ENCODE measurements around the gene SLC25A15.
A peak's percentile ranks its signal among the peaks of the same experiment; 100 is the strongest.

The SLC25A15 gene

DNA sequence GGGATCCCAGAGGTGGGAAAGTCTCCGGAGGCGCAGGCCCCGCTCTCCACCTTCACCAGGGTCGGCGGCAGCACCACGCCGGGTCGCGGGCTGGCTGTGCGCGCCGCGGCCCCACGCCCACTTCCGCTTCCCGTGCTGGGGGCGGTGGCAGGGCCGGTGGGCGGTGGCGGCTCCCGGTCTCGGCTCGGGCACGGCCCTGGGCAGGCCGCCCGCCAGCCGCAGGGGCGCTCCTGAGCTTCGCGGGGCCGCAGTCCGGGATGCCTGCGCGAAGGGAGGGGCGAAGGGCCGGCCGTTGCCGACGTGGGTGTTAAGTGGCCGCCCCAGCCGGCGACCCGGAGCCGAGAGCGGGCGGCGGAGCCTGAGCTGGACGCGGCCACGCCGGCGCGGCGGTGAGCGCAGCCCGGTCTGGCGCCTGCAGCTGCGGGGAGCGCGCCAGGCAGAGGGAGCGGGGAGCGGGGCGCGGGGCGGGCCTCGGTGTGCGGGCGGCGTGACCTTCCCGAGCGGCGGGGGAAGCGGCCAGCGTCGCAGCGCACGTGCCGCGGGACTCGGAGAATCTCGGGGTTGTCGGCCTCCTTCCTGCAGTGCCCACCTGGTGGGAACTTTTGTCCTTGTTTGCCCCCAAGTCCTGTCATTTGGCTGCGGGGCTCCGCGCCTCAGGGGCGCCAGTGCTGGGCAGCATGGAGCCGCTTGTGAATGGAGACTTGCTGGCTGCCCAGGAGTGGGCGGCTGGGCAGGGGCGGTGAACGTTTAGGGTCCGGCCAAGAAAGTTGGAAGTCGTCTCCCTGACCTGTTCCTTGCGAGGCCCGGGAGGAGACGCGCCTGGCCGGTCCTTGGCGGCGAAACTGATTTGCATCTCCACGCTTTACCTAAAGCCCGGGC is at the start of gene SLC25A15:
Gene SLC25A15 (plus strand): TSS at position 337 of the 879 bp plus-strand sequence. CDS start 3,616 bp downstream, outside the sequence.
- peak in 38 of 56 donors; percentile 9 to 62 (median 34) for DNase-seq

GRCh38 chr13:40749327-40749726 is 40.1 kb upstream of the SLC25A15 start:
- DNase-seq, result no peak

DNA sequence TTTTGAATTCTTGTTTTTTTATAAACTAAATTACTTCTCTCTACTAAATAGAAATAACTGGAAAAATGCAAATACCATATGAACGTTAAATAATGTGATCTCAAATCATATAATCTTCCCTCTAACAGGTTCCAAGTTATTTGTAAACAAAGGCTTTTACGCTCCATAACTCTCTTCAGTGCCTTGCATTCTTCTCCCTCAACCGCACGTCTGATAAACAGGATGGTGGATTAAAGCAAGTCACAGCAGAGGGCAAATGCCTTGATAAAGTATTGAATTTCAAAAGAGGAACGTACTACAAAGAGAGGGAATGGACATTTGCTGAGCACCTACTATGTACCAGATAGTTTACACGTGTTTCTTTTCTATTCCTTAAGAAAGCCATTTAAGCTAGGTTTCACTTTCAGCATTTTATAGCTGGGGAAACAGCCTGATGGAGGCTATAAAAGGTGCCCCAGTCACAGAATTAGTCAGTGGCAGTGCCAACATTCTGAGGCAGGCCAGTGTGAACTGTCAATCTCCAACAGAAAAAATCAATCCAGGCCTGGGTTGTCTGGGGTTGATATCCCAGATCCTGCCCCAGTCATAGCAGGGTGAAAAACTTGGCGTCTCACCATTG is 34.2 kb upstream of the SLC25A15 start:
- DNase-seq, result no peak

GRCh38 chr13:40756042-40756441 is 33.4 kb upstream of the SLC25A15 start:
- DNase-seq, result no peak

DNA sequence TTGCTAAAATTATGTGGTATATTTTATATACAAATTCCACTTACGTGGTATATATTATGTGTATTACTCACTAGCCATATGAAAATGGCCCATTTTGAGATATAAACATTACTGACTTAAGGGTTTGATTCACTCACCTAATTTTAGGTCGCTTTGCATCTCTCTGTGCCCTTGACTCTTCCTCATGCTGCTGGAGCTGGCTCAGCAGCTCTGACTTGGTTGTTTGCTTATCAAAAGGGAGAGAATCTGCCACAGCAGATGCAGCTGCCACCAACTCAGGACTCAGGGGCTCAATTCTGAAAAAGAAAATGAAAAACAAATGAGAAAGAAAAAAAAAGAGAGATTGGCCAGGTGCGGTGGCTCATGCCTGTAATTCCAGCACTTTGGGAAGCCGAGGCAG is 30.6 kb upstream of the SLC25A15 start:
- DNase-seq, result no peak

- no peak for DNase-seq
Observed at GRCh38 chr13:40762849-40763248, 26.6 kb upstream of the SLC25A15 start.

GRCh38 chr13:40764587-40765403 is 24.6 kb upstream of the SLC25A15 start:
- DNase-seq, result no peak

DNA sequence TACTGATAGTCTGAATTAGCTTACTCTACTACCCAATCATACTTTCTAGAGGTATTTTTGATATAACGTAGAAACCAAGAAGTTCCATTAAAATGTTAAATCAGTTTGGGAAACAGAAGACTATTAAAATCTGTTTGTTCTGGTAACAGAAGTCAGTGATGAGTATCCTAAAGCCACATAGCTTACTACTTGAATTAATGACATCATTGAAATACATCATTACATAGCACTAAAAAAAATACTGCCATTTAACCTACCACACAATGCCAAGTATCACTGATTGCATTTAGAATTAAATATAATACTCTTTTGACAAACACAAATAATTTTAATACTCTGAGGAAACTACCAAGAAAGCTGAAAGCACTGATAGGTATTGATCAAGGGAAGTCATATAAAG is 23.8 kb upstream of the SLC25A15 start:
- DNase-seq, result no peak

DNA sequence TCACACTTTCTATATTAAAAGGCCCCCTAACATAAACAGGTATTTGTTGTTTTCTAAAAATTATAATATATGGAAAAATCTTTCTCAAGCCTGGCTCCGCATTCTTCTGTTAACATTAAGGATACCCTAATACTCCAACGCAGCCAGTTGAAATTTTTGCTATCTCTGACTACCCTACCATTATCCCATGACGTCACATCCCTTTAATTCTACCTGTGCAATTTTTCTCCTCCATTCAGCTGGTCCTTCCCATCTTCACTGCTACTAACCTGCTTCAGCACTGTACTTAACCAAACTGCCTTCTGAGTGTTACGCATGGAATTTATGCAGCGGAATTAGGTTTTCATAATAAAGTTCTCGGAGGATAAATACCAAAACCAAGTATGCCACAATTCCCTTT is 19.4 kb upstream of the SLC25A15 start:
- DNase-seq, result no peak

DNA sequence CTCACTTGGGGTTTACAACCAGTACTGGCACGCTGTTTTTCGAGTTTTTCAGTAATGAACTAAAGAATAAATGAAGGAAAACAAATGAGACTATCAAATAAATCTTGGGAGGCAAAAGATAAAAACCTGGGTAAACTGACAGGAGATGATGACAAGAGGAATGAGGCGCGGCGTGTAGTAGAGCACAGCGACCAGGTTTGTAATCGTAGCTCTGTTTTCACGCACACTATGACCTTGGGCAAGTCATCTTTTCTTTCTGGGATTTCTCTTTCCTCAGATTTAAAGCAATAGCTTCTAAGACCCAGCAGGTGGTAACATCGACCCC is 18.8 kb upstream of the SLC25A15 start:
- no peak for DNase-seq

GRCh38 chr13:40770934-40771618 is 18.3 kb upstream of the SLC25A15 start, which contains the start of gene MRPS31:
TSS of gene MRPS31 (minus strand) at chr13:40771190. CDS start at chr13:40771136, 54 bp downstream.
- peak; percentile 51 to 96 (median 90) for DNase-seq

DNA sequence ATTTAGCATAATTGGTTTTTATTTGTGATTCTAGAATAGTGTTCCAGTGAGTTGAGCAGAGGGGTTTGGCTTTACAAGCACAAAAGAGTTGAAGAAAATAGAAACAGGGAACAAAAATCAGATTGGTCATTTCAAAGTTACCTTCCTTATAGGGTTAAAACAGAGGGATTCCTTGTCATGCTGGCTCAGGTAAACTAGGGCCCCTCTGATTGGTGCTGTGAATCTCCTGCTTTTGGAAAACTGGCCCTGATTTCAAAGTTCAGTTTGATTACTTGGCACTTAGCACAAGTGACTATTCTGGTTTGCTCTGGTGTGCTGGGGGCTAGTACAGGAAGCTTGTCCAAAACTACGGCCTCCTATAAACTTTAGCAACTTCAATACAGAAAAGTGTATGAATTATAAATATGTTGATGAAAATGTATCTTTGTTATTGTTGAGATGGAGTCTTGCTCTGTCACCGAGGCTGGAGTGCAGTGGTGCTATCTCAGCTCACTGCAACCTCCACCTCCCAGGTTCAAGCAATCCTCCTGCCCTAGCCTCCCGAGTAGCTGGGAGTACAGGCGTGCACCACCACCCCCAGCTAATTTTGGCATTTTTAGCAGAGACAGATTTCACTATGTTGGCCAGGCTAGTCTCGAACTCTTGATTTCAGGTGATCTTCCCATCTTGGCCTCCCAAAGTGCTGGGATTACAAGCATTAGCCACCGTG is 16.5 kb upstream of the SLC25A15 start:
- no peak for DNase-seq

DNA sequence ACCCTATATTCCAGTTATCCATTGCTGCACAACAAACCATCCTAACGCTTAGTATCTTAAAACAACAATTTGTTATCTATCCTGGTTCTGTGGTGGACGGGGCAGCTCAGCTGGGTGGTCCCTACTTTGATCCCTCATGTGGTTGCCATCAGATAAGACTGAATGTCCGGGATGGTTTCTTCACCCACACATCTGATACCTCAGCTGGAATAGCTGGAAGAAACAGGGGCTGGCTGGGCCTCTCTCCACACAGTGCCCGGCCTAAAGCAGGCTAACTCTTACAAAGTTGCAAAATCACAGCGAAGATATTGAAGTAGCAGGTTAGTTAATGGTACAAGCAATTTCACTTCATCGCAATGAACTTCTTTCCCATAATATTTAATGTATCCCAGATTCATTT is 14.7 kb upstream of the SLC25A15 start:
- DNase-seq, result no peak

DNA sequence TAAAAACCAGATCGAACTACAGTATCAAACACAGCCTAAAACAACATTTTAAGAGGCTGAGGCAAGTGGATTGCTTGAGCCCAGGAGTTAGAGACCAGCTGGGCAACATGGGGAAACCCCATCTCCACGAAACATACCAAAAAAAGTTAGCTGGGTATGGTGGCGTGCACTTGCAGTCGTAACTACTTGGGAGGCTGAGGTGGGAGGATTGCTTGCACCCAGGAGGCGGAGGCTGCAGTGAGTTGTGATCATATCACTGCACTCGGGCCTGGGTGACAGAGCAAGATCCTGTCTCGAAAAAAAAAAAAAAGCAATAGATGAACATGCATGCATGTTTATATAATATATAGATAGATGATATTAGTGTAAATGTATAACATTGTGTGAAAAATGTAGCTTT is 13.2 kb upstream of the SLC25A15 start:
- DNase-seq, result no peak

GRCh38 chr13:40776681-40777165 is 12.7 kb upstream of the SLC25A15 start:
- no peak for DNase-seq

- DNase-seq, result peak in 6 of 56 donors; percentile 1 to 37 (median 14)
Observed at GRCh38 chr13:40777166-40777808, 12.1 kb upstream of the SLC25A15 start.

DNA sequence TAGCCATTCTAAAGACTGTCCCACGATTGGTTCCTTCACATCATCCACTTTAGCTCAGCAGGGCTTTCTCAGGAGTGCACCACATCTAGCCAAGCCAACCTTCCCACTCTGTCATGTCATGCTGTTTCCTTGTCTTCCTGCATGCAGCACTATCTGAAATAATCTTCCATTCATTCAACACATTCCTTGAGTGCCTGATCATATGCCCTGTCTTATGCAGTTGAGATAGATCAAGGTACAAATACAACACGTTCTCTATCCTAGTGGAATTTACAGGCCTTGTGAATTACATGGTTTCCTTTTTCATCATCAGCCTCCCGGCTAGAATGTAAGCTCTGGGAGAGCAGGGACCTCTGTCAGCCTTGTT is 11.6 kb upstream of the SLC25A15 start:
- DNase-seq, result no peak

- no peak for DNase-seq
Observed at GRCh38 chr13:40779049-40779448, 10.4 kb upstream of the SLC25A15 start.

GRCh38 chr13:40779796-40780285 is 9.6 kb upstream of the SLC25A15 start:
- DNase-seq, result no peak
